CD1c-positive myeloid dendritic cell (primary cell): ENCODE measurements around the gene FBF1.

Experiments used
- DNase-seq: peaks from one replicate; pipeline ENCODE4 v3.0.0-alpha.2; 2016; ENCODE audit errors: extremely low spot score

The FBF1 gene

DNA sequence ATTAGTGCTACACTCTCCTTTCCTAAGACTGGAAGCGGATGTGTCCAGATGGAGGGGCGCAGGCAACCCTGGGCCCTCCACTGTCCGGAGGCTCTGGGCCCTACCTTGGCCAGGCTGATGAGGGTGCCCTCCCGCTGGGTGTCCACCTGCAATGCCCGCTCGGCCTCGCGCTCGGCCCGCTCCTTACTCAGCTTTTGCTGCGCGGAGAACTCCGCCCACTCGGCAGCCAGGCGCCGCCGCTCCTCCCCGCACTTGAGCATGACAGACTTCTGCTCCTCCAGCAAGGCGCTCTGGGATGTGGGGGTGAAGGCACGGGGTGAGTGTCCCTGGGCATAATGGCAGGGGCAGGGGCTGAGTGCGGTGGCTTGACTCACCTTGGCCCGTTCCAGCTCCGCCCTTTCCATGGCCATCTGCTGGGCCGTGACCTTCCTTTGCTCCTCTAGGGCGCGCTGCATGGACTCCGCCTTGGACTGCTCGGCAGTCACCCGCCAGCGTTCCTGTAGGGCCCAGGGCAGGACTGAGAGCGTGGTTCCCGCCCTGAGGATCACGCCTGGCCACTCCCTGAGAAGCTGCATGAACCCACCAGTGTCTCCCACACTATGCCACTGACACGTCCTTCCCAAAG, 26.1 kb downstream of the FBF1 start:
- DNase-seq, result no peak

GRCh38 chr17:75913537-75914210, 27.2 kb downstream of the FBF1 start:
- DNase-seq, result no peak

- DNase-seq, result no peak
These were observed 30.1 kb downstream of the FBF1 start for GRCh38 chr17:75910699-75911098.

- no peak for DNase-seq
These were observed 31.0 kb downstream of the FBF1 start for GRCh38 chr17:75909812-75910274.

GRCh38 chr17:75909051-75909811, 31.6 kb downstream of the FBF1 start:
- DNase-seq, result no peak

- no peak for DNase-seq
These were observed 32.6 kb downstream of the FBF1 start for GRCh38 chr17:75908201-75908600.

DNA sequence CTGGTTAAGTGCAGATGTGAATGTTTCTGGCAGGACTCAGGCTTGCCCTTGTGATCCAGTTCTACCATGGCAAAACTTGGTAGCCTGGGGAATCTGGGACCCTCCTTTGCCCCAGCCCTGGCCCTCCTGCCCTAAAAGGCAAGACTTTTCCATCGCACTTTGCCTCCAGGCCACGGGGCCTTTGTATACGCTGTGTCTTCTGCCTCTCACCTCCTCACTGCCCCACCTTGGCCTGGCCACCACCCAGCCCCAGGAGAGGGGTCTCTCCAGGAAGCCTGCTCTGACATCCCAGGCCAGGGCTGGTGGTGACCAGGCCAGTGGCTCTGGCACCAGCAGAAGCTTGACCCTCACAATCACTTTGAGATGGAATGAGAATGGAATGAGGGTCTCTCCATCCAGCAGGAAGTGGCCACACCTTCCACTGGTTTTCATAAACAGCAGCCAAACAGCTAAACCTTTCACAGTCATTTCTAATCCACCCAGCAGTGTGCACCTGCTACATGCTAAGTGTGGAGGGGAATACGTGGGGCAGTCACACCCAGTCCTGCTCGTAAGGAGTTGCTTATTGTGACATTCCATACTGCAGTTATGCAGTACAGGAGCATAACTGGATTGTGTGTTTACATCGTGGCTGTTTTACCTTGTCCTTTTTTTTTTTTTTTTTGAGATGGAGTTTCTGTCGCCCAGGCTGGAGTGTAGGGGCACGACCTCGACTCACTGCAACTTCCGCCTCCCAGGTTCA, 34.5 kb downstream of the FBF1 start:
- no peak for DNase-seq

DNA sequence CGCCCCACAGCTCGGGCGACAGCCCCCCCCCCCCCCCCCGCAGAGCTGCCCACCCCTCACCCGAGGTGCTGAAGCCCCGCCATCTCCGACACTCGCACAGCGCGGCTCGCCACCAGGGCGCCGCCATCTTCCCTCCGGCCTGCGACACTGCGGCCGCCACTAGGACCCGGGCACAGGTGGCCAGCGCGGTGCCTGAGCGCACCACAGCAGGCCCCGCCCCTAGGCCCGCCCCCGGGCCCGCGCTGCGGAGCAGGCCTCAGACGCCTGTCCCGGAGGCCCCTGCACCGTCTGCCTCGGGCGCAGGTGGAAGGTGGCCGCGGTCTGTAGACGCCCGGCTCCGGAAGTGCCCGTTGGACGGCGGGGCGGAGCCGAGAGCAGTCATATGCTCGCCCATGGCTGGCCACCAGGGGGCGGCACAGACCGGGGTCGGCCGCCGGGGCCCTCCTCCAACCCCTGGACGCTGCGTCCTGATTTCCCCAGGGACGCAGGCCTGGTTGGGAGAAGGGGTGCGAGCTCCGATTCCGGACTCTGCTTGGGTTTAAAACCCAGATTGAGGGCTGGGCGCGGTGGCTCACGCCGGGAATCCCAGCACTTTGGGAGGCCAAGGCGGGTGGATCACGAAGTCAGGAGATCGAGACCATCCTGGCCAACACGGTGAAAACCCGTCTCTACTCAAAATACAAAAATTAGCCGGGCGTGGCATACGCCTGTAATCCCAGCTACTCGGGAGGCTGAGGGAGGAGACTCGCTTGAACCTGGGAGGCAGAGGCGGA, 35.9 kb downstream of the FBF1 start, which contains the start of gene MRPL38:
MRPL38 (minus strand) TSS at position 136 of the 773 bp plus-strand sequence; CDS start at position 127, 9 bp downstream.
- peak; percentile 96 for DNase-seq

GRCh38 chr17:75902406-75902805, 38.4 kb downstream of the FBF1 start:
- no peak for DNase-seq

GRCh38 chr17:75901727-75902126, 39.1 kb downstream of the FBF1 start:
- no peak for DNase-seq

GRCh38 chr17:75900691-75901533, 39.9 kb downstream of the FBF1 start:
- no peak for DNase-seq

- no peak for DNase-seq
These were observed 40.9 kb downstream of the FBF1 start for GRCh38 chr17:75899767-75900468.

DNA sequence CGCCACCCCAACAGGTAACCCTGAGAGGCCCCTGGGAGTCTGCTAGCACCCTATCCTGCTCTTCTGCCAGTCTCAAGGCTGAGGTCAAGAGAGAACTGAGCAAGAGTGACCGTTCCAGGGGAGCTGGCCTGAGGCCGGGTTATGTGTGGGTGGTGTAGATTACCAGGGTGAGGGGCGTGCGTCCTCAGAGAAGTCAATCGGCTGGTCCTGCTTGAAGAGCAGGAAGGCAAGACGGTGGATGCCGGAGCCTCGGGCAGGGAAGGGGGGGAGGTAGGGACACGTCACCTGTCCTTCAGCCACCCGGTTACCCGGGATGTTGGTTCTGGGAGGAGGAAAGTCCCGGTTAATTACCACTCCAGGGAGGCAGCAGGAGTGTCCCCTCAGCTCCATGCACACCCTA, 41.5 kb downstream of the FBF1 start:
- no peak for DNase-seq

DNA sequence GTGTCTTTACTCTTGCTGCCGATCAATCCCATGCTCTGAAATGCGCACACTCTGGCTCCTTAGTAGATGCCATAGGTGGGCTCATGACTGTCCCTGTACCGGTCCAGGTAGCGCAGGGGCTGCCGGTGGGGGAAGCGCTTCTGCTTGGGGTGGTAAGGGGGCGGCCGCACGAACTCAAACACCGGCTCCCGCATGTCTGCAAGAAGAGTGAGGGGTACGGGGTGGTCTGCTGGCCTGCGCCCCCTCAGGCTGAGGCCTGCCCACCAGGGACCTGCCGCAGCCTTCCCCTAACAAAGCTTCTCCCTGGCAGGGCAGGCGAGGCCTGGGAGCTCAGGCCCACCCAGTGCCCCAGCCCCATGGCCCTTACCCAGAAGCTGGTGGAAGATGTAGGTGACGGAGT, 42.1 kb downstream of the FBF1 start:
- no peak for DNase-seq

GRCh38 chr17:75898065-75898464, 42.8 kb downstream of the FBF1 start:
- DNase-seq, result no peak

GRCh38 chr17:75897160-75898019, 43.5 kb downstream of the FBF1 start:
- no peak for DNase-seq

GRCh38 chr17:75896415-75897159, 44.3 kb downstream of the FBF1 start, which contains the start of gene TRIM65:
TSS of gene TRIM65 (minus strand) at chr17:75896951. CDS start at chr17:75896937, 14 bp downstream.
- peak; percentile 75 for DNase-seq
